Right lobe of liver (tissue), 6 donors: ENCODE measurements around the gene RIPOR3. TPM values are rescaled to one million over a fixed set of nuclear protein-coding genes. Genes with fewer than 3 reads are reported as not detected.

Experiments
- ATAC-seq, 4 donors: fragments of 200-7000 bp; cut with Tn5 transposase; one replicate each; pipeline ENCODE4 v1.9.1; 2020; ENCODE audit warnings: mild to moderate bottlenecking in 4 of 4, moderate library complexity in 4 of 4
- DNase-seq, 3 donors: peaks; one replicate each; pipeline ENCODE4 v3.0.0-alpha.2; 2020
- H3K27ac ChIP-seq, 3 donors: fragments of 200-600 bp; one replicate each; pipeline ENCODE4 v1.8.0; 2022
- H3K27me3 ChIP-seq, 2 donors: fragments of 200-600 bp; one replicate each; pipeline ENCODE4 v1.8.0; 2022
- H3K36me3 ChIP-seq, 4 donors: fragments of 200-600 bp; sonication (generic) in 1 of 4; one replicate each; pipeline versions ENCODE4 v1.5.1 to v1.8.0; 2017 to 2022; ENCODE audit warnings: control low read depth in 1 of 4
- H3K4me1 ChIP-seq, 4 donors: fragments of 200-600 bp; sonication (generic) in 1 of 4; one replicate each; pipeline versions ENCODE4 v1.5.1 to v1.8.0; 2017 to 2022; ENCODE audit warnings: control low read depth in 1 of 4
- H3K4me3 ChIP-seq, 3 donors: fragments of 200-600 bp; one replicate each; pipeline ENCODE4 v1.8.0; 2022
- H3K9me3 ChIP-seq, 4 donors: fragments of 200-600 bp; sonication (generic) in 1 of 4; one replicate each; pipeline versions ENCODE4 v1.5.1 to v1.8.0; 2017 to 2022; ENCODE audit warnings: control low read depth in 1 of 4
- POLR2A ChIP-seq: fragments of 450-650 bp; IDR thresholded peaks from one replicate; pipeline ENCODE4 v1.6.1; 2017; ENCODE audit warnings: antibody characterized with exemption, mild to moderate bottlenecking
- WGBS: methylation state at CpG from one replicate; pipeline ENCODE4 v1.1.6; 2018; ENCODE audit warnings: low coverage, low lambda C conversion rate; ENCODE audit not compliant: insufficient coverage; ENCODE audit errors: missing lambda C conversion rate; 5-methylcytosine and 5-hydroxymethylcytosine counted together
- intact Hi-C, 2 donors: fragments of 100-400 bp; cut with DNase I; formaldehyde crosslinking; loops; one replicate each; pipeline versions ENCODE4 v1.11.2 to v1.14.1; 2022
- total RNA-seq, 6 experiments: library from RNA; depleted of rRNA in 2 of 6; stranded (reverse); fragments of >200 nt in 2 of 6; fragmentation: NEBNext Ultra II Directional in 3 of 6; extraction: Animal tissue kit (Norgen Biotek cat#: 25700) in 3 of 6; gene quantifications; one replicate each; pipeline versions ENCODE4 v1.1.0 to v1.2.4, GENCODE V29; 2016 to 2023
- TF ChIP-seq, protein P1 (sequence below), 4 donors: fragments of 200-600 bp in 3 of 4; fragments of 450-650 bp in 1 of 4; IDR thresholded peaks; one replicate each; pipeline versions ENCODE4 v1.5.1 to v1.8.0; 2016 to 2022; ENCODE audit warnings: antibody characterized with exemption in 4 of 4, mild to moderate bottlenecking in 2 of 4
- donor health status: DM: no; HTN: yes; CAD: no.
- donor health status: DM: no; HTN: no; CAD: no.
- donor health status: DM: no; HTN: no; CAD: no.
- donor health status: DM: no; HTN: yes; CAD: no.
- donor health status: DM: no; HTN: yes; CAD: no.

Gene RIPOR3
- total RNA-seq, 6 experiments from 2014 or later: 4.8 to 13.8 (median 8.9) TPM

DNA sequence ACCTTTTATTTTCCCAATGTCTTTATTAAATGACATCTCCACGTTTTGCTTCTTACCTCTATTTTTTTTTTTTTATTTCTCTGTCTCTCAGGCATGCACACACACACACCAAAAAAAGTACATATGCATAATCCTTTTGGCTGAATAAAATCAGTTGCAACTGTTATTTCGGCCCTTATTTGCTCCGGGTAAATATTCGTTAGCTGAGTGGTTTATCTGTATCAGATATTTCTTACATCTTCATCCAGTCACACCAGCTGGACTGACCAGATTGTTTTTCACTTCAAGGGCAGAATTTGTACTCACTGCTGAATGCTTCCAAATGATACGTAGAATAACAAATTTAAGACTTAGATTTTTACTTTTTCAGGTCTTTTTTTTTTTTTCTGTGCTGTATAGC is 135.7 kb downstream of the RIPOR3 start:
- no peak for DNase-seq
- Histone ChIP-seq H3K9me3 (no peaks in the 10 kb centered on the region), H3K27ac (no peak overlapping the region), H3K36me3 (no peaks in the 10 kb centered on the region), H3K4me1 (peaks cover 0 to 4% (median 0%) of the 10 kb centered on the region in 4 donors), H3K27me3 (no peaks in the 10 kb centered on the region), H3K4me3 (no peak overlapping the region)
- 28% methylated on average over 5 of the region's 5 CpGs for WGBS
- intact Hi-C loops: loop anchor here in 1 of 2 donors (10.0 kb wide), 1 partner anchor 61 kb away; no protein-coding TSS in a partner anchor
- peak in 1 of 4 donors; percentile 56 for ATAC-seq
- TF ChIP-seq, protein P1, sequence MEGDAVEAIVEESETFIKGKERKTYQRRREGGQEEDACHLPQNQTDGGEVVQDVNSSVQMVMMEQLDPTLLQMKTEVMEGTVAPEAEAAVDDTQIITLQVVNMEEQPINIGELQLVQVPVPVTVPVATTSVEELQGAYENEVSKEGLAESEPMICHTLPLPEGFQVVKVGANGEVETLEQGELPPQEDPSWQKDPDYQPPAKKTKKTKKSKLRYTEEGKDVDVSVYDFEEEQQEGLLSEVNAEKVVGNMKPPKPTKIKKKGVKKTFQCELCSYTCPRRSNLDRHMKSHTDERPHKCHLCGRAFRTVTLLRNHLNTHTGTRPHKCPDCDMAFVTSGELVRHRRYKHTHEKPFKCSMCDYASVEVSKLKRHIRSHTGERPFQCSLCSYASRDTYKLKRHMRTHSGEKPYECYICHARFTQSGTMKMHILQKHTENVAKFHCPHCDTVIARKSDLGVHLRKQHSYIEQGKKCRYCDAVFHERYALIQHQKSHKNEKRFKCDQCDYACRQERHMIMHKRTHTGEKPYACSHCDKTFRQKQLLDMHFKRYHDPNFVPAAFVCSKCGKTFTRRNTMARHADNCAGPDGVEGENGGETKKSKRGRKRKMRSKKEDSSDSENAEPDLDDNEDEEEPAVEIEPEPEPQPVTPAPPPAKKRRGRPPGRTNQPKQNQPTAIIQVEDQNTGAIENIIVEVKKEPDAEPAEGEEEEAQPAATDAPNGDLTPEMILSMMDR (IDR thresholded peaks at IDR 0.05): no peak
- no peak for TF ChIP-seq POLR2A

DNA sequence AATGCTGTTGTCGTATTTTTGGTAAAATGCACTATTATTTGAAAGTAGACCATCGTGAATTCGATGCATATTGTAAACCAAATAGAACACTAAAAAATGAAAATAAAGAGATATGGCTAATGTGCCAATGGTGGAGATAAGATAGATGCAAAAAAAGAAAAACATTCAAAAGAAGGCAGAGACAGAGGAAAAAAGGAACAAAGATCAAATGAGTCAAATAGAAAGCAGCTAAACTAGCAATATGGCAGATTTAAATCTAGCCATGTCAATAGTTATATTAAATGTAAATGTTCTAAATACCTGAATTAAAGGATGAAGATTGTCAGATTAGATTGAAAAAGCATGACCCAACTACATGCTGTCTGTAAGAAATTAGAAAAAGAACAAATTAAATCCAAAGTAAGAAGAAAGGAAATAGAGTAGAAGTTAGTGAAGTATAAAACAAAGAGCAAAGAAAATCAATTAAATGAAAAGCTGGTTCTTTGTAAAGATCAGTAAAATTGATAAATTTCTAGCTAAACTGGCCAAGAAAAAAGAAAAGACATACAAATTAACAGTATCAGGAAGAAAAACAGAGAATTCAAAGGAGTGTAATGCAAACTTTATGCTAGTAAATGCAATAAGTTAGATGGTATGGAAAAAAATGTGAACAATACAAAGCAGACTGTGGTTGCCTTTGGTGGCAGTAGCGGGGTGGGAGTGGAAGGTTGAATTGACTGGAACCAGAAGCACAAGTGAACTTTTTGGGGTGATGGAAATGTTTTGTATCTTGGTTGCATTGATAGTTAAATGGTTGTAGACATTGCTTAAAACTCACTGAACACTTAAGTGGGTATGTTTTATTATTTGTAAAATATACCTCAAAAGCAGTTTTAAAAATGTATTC is 136.4 kb downstream of the RIPOR3 start:
- intact Hi-C loops: loop anchor here in 1 of 2 donors (10.0 kb wide), 1 partner anchor 60 kb away; no protein-coding TSS in a partner anchor
- 92% methylated on average over 4 of the region's 4 CpGs for WGBS
- Histone ChIP-seq H3K27me3 (no peaks in the 10 kb centered on the region), H3K27ac (no peak overlapping the region), H3K4me3 (no peak overlapping the region), H3K9me3 (no peaks in the 10 kb centered on the region), H3K36me3 (no peaks in the 10 kb centered on the region), H3K4me1 (peaks cover 0 to 4% (median 0%) of the 10 kb centered on the region in 4 donors)
- TF ChIP-seq POLR2A: no peak
- TF ChIP-seq, protein P1 (IDR thresholded peaks at IDR 0.05): no peak
- ATAC-seq: no peak
- DNase-seq: no peak

DNA sequence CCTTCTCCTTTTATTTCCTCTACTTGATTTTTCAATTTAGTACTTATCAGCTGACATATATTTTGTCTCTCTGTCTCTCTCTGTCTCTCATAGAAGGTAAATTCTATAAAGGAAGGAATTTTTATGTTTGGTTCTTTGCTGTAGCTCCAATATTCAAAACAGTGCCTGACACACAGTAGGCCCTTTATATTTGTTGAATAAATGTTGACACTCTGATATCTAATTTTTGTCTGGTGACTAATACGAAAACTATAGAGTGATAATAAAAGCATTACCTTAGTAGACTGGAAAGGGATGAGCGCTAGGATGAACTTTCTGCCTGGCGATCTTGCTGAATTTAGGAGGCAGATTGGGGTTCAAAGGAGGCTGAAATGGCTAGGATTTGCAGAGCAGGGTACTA is 138.4 kb downstream of the RIPOR3 start:
- intact Hi-C loops: loop anchor here in 1 of 2 donors (10.0 kb wide), 1 partner anchor 58 kb away; no protein-coding TSS in a partner anchor
- DNase-seq (no peak), ATAC-seq (no peak)

DNA sequence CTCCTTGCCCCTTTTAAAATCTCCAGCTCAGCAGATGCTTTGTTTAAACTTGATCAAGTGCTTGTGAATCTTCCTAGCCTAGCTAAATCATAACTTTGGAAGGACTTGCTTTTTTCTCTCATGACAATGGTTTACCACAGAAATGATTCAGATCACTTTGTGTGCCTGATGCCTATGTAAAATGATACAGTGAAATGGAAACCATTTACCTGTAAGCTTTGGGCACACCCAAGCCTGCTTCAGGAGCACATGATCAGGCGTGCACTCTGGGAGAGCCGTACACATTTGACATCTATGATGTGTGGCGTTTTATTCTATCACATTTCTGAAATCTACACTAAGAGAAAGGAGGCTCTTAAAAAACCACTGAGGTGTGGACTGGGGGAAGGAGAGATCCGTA is 140.1 kb downstream of the RIPOR3 start:
- WGBS: 98% methylated on average over 4 of the region's 4 CpGs
- H3K9me3 ChIP-seq: no peaks in the 10 kb centered on the region
- H3K4me1 ChIP-seq: peaks cover 0 to 9% (median 1%) of the 10 kb centered on the region in 4 donors
- TF ChIP-seq, protein P1 (IDR thresholded peaks at IDR 0.05): no peak
- TF ChIP-seq POLR2A: no peak
- H3K27me3 ChIP-seq: no peaks in the 10 kb centered on the region
- H3K4me3 ChIP-seq: no peak overlapping the region
- intact Hi-C loops: loop anchor here in 1 of 2 donors (10.0 kb wide), 1 partner anchor 56 kb away; no protein-coding TSS in a partner anchor
- DNase-seq: no peak
- ATAC-seq: no peak
- no peak overlapping the region for H3K27ac ChIP-seq
- peaks cover 0 to 3% (median 0%) of the 10 kb centered on the region in 4 donors for H3K36me3 ChIP-seq

More for the DNA sequence above, 138.4 kb downstream of the RIPOR3 start:
- Histone ChIP-seq H3K27me3 (no peaks in the 10 kb centered on the region), H3K27ac (no peak overlapping the region), H3K36me3 (peaks cover 0 to 3% (median 0%) of the 10 kb centered on the region in 4 donors), H3K4me1 (peaks cover 0 to 4% (median 0%) of the 10 kb centered on the region in 4 donors), H3K4me3 (no peak overlapping the region), H3K9me3 (no peaks in the 10 kb centered on the region)
- TF ChIP-seq POLR2A: no peak
- TF ChIP-seq, protein P1 (IDR thresholded peaks at IDR 0.05): no peak
- 89% methylated on average over 3 of the region's 3 CpGs for WGBS
